ENCODE data around the gene ANO2.

Gene ANO2

DNA sequence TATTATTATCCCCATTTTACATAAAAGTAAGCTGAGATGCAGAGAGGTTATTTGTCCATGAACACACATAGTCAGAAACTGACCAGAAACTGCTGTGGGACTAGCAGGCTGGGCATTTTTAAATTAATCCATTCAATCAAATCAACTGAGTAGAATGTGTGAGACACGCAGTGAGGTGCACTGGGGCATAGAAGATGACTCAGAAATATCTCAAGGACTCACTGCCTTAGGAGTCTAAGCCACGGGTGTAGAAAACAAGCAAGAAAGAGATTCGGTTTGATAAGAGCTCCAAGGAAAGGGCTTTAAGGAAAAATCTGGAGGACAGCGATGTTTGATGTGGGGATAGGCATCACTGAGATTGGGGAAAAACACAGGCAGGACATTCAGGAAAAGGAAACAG, 127.8 kb downstream of the ANO2 start:
- Histone ChIP-seq H3K27ac (no peak overlapping the region), H4K20me1 (ENCODE audit: insufficient read depth) (no peaks in the 10 kb centered on the region), H3K4me3 (IDR thresholded peaks at IDR 0.05; ENCODE audit: insufficient read depth, low read depth, low read length) (no peak overlapping the region), H3K79me2 (ENCODE audit: insufficient read depth, low read depth) (no peaks in the 10 kb centered on the region), H3K4me2 (no peak overlapping the region), H2AFZ (ENCODE audit: low read depth) (no peak overlapping the region), H3K4me1 (ENCODE audit: low read depth, poor library complexity, severe bottlenecking) (no peaks in the 10 kb centered on the region), H3K9ac (no peak overlapping the region), H3K27me3 (ENCODE audit: insufficient read depth, low read depth) (no peaks in the 10 kb centered on the region), H3K36me3 (ENCODE audit: insufficient read depth) (no peaks in the 10 kb centered on the region)
- TF ChIP-seq, protein P1, sequence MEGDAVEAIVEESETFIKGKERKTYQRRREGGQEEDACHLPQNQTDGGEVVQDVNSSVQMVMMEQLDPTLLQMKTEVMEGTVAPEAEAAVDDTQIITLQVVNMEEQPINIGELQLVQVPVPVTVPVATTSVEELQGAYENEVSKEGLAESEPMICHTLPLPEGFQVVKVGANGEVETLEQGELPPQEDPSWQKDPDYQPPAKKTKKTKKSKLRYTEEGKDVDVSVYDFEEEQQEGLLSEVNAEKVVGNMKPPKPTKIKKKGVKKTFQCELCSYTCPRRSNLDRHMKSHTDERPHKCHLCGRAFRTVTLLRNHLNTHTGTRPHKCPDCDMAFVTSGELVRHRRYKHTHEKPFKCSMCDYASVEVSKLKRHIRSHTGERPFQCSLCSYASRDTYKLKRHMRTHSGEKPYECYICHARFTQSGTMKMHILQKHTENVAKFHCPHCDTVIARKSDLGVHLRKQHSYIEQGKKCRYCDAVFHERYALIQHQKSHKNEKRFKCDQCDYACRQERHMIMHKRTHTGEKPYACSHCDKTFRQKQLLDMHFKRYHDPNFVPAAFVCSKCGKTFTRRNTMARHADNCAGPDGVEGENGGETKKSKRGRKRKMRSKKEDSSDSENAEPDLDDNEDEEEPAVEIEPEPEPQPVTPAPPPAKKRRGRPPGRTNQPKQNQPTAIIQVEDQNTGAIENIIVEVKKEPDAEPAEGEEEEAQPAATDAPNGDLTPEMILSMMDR (conservative IDR thresholded peaks at IDR 0.05; ENCODE audit: low read depth, low read length) = no peak

DNA sequence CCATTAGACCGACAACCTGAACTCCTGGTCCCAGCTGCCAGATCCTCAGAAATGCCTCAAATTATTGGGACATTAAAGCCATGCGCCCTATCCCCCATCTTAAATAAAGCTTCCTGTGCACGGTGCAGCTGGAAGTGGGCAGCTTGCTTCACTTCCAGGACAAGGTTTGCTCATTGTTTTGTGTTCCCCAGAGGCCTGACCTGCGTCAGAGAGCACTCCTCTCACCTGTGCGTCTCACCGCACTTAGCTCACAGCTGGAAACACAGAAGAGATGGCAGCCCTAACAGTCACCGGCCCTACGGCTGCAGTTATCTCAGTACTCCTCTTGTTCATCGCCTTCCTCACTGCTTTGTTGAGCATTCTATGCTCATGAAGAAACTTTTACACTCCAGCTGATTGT, 135.5 kb downstream of the ANO2 start:
- Histone ChIP-seq H3K79me2 (ENCODE audit: insufficient read depth, low read depth) (no peaks in the 10 kb centered on the region), H3K27me3 (ENCODE audit: insufficient read depth, low read depth) (no peaks in the 10 kb centered on the region), H4K20me1 (ENCODE audit: insufficient read depth) (no peaks in the 10 kb centered on the region), H3K36me3 (ENCODE audit: insufficient read depth) (no peaks in the 10 kb centered on the region), H3K4me3 (IDR thresholded peaks at IDR 0.05; ENCODE audit: insufficient read depth, low read depth, low read length) (no peak overlapping the region), H3K4me2 (no peak overlapping the region), H3K9ac (no peak overlapping the region), H3K27ac (no peak overlapping the region), H2AFZ (ENCODE audit: low read depth) (no peak overlapping the region), H3K4me1 (ENCODE audit: low read depth, poor library complexity, severe bottlenecking) (no peaks in the 10 kb centered on the region)
- TF ChIP-seq, protein P1 (conservative IDR thresholded peaks at IDR 0.05; ENCODE audit: low read depth, low read length) = no peak

DNA sequence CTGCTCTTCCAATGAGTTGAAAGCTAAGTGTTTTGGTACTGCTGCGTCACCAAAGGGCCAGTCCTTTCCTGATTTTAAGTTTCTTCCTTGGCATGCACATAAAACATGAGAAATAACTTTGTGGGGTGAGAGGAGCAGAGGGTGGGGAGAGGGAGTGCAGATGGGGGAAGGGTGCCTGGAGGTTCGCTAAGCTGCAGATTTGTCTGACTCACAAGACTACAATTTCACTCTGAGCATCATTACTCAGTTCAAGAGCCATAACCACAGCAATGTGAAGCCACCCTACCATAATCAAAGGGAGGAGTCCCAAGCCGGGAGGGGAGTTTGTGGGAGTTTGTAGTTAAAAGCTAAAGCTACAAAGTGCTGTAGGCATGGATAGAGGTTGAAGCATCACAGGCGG, 136.1 kb downstream of the ANO2 start:
- H3K79me2 ChIP-seq (ENCODE audit: insufficient read depth, low read depth) = no peaks in the 10 kb centered on the region
- TF ChIP-seq, protein P1 (conservative IDR thresholded peaks at IDR 0.05; ENCODE audit: low read depth, low read length) = no peak
- H3K27me3 ChIP-seq (ENCODE audit: insufficient read depth, low read depth) = no peaks in the 10 kb centered on the region
- no peak overlapping the region for H3K9ac ChIP-seq
- no peak overlapping the region for H3K4me3 ChIP-seq (IDR thresholded peaks at IDR 0.05; ENCODE audit: insufficient read depth, low read depth, low read length)
- H3K36me3 ChIP-seq (ENCODE audit: insufficient read depth) = no peaks in the 10 kb centered on the region
- no peak overlapping the region for H3K27ac ChIP-seq
- no peaks in the 10 kb centered on the region for H3K4me1 ChIP-seq (ENCODE audit: low read depth, poor library complexity, severe bottlenecking)
- no peak overlapping the region for H3K4me2 ChIP-seq
- no peaks in the 10 kb centered on the region for H4K20me1 ChIP-seq (ENCODE audit: insufficient read depth)
- no peak overlapping the region for H2AFZ ChIP-seq (ENCODE audit: low read depth)

DNA sequence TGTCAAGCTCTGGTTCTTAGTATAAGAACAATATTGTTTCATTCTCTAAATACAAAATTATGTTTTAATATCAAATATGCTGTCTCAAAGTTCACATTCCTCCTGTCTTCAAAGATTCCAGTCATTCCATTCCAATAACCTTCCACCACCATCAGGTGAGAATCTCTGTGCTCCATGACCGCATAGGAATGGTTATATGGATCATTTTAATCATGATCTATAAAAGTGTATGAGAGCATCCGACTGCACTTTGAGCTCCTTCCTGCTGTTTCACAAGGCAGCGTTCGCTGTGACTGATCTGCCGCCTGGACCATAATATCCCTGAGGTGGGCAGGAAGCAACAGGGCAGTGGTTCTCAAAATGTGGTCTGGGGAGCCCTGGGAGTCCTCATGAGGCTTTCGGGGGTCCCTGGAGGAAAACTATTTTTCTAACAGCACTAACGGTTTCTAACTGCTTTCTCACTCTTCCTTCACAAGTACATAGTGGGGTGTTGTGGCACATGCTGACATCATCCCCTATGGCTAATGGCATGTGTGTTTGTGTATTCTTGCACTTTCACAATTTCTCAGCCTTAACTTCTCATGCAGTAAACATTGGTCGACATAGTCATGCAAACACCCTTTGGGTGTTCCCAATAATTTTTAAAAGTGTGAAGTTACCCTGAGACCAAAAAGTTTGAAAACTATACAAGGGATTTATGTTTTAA, 137.4 kb downstream of the ANO2 start:
- Histone ChIP-seq H2AFZ (ENCODE audit: low read depth) (no peak overlapping the region), H3K4me2 (no peak overlapping the region), H3K36me3 (ENCODE audit: insufficient read depth) (no peaks in the 10 kb centered on the region), H4K20me1 (ENCODE audit: insufficient read depth) (no peaks in the 10 kb centered on the region), H3K9ac (no peak overlapping the region), H3K4me3 (IDR thresholded peaks at IDR 0.05; ENCODE audit: insufficient read depth, low read depth, low read length) (no peak overlapping the region), H3K27ac (no peak overlapping the region), H3K79me2 (ENCODE audit: insufficient read depth, low read depth) (no peaks in the 10 kb centered on the region), H3K4me1 (ENCODE audit: low read depth, poor library complexity, severe bottlenecking) (no peaks in the 10 kb centered on the region), H3K27me3 (ENCODE audit: insufficient read depth, low read depth) (no peaks in the 10 kb centered on the region)
- TF ChIP-seq, protein P1 (conservative IDR thresholded peaks at IDR 0.05; ENCODE audit: low read depth, low read length) = no peak
